OCI-LY1 (cell line): Measurements from ENCODE around the gene IQGAP2.

Source experiments
- EZH2 ChIP-seq: fragments of 200-600 bp; sonication (generic), shearing (Covaris generic); IDR thresholded peaks from 2 replicates; pipeline ENCODE4 v1.8.0; 2017; ENCODE audit warnings: borderline replicate concordance, mixed run types, mild to moderate bottlenecking, antibody characterized with exemption, low read length, moderate library complexity, mixed read lengths
- TF ChIP-seq, protein P1 (sequence below): fragments of 200-600 bp; sonication (generic), shearing (Covaris generic); IDR thresholded peaks from 2 replicates; pipeline ENCODE4 v1.5.1; 2017; ENCODE audit warnings: mild to moderate bottlenecking, antibody characterized with exemption, low read length, moderate library complexity, mixed read lengths

DNA sequence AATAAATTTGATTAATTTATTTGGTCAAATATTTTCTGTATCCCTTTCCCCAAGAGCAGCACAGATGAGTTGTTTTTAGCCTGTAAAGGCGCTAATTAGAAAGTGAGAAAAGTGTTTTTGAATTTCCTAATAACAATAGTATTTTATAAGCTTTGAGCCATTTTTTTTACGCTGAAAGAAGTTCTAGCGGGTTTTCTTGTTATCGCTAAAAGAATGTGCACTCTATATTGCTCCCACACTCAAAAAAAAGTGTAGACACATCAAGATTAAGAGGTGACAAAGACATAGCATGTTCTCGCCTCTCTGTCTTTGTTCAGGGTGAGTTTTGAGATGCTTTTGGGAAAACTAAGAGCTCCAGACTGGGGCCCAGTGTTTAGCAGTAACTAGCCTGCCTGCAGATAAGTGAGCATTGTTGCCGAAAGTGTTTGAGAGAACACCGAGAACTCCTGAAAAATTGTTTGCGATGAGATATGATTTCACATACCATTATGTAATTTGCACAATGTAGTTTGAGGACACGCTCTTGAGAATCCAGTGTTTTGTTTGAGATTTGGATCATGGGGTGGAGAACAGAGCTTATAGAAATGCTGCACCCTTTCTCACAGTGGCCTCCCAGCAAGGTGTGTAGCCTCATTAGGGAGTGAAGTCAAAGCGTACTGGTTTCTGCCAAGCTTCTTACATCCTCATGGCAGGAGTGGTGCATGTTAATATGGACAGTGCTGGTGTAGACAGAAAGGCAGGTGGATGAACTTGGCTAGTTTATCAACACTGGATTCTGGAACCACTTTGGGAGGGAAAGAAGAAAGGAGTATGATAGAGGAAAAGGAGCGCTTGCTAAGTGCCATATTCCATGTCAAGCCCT is 314.4 kb downstream of the IQGAP2 start:
- TF ChIP-seq, protein P1, sequence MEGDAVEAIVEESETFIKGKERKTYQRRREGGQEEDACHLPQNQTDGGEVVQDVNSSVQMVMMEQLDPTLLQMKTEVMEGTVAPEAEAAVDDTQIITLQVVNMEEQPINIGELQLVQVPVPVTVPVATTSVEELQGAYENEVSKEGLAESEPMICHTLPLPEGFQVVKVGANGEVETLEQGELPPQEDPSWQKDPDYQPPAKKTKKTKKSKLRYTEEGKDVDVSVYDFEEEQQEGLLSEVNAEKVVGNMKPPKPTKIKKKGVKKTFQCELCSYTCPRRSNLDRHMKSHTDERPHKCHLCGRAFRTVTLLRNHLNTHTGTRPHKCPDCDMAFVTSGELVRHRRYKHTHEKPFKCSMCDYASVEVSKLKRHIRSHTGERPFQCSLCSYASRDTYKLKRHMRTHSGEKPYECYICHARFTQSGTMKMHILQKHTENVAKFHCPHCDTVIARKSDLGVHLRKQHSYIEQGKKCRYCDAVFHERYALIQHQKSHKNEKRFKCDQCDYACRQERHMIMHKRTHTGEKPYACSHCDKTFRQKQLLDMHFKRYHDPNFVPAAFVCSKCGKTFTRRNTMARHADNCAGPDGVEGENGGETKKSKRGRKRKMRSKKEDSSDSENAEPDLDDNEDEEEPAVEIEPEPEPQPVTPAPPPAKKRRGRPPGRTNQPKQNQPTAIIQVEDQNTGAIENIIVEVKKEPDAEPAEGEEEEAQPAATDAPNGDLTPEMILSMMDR, result no peak
- TF ChIP-seq EZH2, result no peak
